Pancreas (tissue), 10 donors: ENCODE data around the gene MRPS25. TPM values are rescaled to one million over a fixed set of nuclear protein-coding genes. Genes with fewer than 3 reads are reported as not detected.

Experiments used
- ATAC-seq, 4 donors: fragments of 200-7000 bp; cut with Tn5 transposase; one replicate each; pipeline versions ENCODE4 v1.8.0 to v1.9.1; 2020; ENCODE audit warnings: mild to moderate bottlenecking in 4 of 4, moderate library complexity in 4 of 4
- DNase-seq, 6 donors: peaks; one replicate each; pipeline ENCODE4 v3.0.0-alpha.2; 2020
- FAIRE-seq: peaks from 2 replicates; lab custom pipeline; 2012; peaks lifted over from hg19 to GRCh38; lab: Jason Lieb, UNC
- H3K27ac ChIP-seq, 4 donors: fragments of 200-600 bp; sonication (generic); 1 replicate in 3 of 4; 2 replicates in 1 of 4; pipeline versions ENCODE4 v1.5.0 to v1.8.0; 2020
- H3K27me3 ChIP-seq, 4 donors: fragments of 200-600 bp; one replicate each; pipeline ENCODE4 v1.8.0; 2021
- H3K36me3 ChIP-seq, 3 donors: fragments of 200-600 bp; sonication (generic) in 1 of 3; one replicate each; pipeline versions ENCODE4 v1.5.0 to v1.8.0; 2020 to 2021
- H3K4me1 ChIP-seq, 3 donors: fragments of 200-600 bp; one replicate each; pipeline ENCODE4 v1.8.0; 2021
- H3K4me3 ChIP-seq, 4 donors: fragments of 200-600 bp; sonication (generic) in 2 of 4; one replicate each; pipeline versions ENCODE4 v1.5.0 to v1.8.0; 2020 to 2021
- H3K9me3 ChIP-seq, 4 donors: fragments of 200-600 bp; one replicate each; pipeline ENCODE4 v1.8.0; 2021
- WGBS, 2 donors: extraction: QIAGEN DNeasy Blood & Tissue Kit; methylation state at CpG; one replicate each; pipeline ENCODE4 v1.1.7; 2013; 5-methylcytosine and 5-hydroxymethylcytosine counted together
- intact Hi-C, 3 donors: fragments of 100-400 bp; cut with DNase I; formaldehyde crosslinking; loops; one replicate each; pipeline versions ENCODE4 v1.11.1 to v1.14.2; 2022
- polyA plus RNA-seq, 2 donors: library from polyadenylated mRNA; stranded (reverse); fragments of 200-250 nt; gene quantifications; one replicate each; pipeline ENCODE4 v1.2.3, GENCODE V29; 2013
- total RNA-seq, 6 donors: library from RNA; stranded (reverse); fragmentation: NEBNext Ultra II Directional in 4 of 6; extraction: Animal tissue kit (Norgen Biotek cat#: 25700) in 4 of 6; gene quantifications; one replicate each; pipeline versions ENCODE4 v1.2.1 to v1.2.4, GENCODE V29; 2021 to 2023
- TF ChIP-seq, protein P1 (sequence below), 4 donors: fragments of 200-600 bp; sonication (generic) in 3 of 4; IDR thresholded peaks; one replicate each; pipeline versions ENCODE4 v1.5.0 to v1.8.0; 2021; ENCODE audit warnings: antibody characterized with exemption in 4 of 4
- donor health status: healthy with polysubstance abuse.
- donor health status: DM: no; HTN: no; CAD: no; lungs with moderate emphysema.
- donor health status: DM: no; HTN: no; CAD: no.
- donor health status: control.
- donor health status: control.
- donor health status: Bipolar disorder and iron deficiency.
- donor health status: DM: yes; HTN: yes; CAD: no.
- donor health status: DM: no; HTN: no; CAD: no.
- donor health status: DM: no; HTN: no; CAD: no.
- donor health status: DM: yes; HTN: yes; CAD: no.

The MRPS25 gene
- total and polyA plus RNA-seq, 8 donors: 14.3 to 44.0 (median 19.7) TPM

DNA sequence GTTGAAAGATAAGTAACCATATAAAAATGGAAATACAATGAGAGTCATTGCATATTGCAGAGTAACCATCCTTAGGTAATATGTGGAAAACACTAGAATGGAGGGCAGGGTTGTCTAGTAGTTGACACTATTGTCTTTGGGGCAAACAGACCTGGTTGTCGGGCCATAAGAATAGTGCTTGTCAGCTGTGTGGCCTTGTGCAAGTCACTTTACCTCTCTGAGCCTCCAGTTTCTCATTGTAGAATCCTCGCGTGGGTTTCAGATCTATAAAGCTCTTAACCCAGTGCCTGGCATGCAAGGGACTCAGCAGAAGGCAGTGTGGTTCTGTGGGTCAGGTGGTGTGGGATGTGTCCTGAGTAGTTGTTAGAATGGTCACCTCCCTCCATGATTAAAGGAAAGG lies 32.0 kb downstream of the MRPS25 start:
- DNase-seq: no peak
- no peak for FAIRE-seq
- TF ChIP-seq, protein P1, sequence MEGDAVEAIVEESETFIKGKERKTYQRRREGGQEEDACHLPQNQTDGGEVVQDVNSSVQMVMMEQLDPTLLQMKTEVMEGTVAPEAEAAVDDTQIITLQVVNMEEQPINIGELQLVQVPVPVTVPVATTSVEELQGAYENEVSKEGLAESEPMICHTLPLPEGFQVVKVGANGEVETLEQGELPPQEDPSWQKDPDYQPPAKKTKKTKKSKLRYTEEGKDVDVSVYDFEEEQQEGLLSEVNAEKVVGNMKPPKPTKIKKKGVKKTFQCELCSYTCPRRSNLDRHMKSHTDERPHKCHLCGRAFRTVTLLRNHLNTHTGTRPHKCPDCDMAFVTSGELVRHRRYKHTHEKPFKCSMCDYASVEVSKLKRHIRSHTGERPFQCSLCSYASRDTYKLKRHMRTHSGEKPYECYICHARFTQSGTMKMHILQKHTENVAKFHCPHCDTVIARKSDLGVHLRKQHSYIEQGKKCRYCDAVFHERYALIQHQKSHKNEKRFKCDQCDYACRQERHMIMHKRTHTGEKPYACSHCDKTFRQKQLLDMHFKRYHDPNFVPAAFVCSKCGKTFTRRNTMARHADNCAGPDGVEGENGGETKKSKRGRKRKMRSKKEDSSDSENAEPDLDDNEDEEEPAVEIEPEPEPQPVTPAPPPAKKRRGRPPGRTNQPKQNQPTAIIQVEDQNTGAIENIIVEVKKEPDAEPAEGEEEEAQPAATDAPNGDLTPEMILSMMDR (IDR thresholded peaks at IDR 0.05): no peak
- H3K9me3 ChIP-seq: no peaks in the 10 kb centered on the region
- no peaks in the 10 kb centered on the region for H3K27me3 ChIP-seq
- H3K4me1 ChIP-seq: no peaks in the 10 kb centered on the region
- intact Hi-C loops: no loop called here
- WGBS, 2 donors: 95% methylated on average over 3 of the region's 3 CpGs
- no peak for ATAC-seq
- peaks cover 6 to 69% (median 25%) of the 10 kb centered on the region in 3 donors for H3K36me3 ChIP-seq
- no peak overlapping the region for H3K27ac ChIP-seq
- H3K4me3 ChIP-seq: no peak overlapping the region

DNA sequence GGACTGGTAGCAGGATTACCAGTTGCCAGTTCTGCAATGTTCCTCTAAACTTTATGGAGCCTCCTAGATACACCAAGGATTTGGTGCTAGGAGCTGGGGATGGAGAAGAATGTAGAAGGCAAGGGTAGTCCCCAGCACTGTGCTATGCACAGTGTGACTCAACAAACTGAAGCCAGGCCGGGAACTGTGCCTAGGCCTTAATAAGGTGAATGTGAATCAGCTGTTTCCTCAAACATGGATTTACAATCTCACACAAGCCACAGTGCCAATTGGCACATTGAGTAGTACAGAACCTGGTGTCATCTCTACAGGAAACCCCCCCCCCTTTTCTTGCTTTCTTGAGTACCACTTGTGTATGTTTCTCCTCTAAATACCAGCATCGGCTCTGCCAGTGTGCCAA lies 32.5 kb downstream of the MRPS25 start:
- TF ChIP-seq, protein P1 (IDR thresholded peaks at IDR 0.05): no peak
- no peak for DNase-seq
- no peaks in the 10 kb centered on the region for H3K27me3 ChIP-seq
- H3K4me3 ChIP-seq: no peak overlapping the region
- intact Hi-C loops: no loop called here
- ATAC-seq: no peak
- no peak overlapping the region for H3K27ac ChIP-seq
- FAIRE-seq: no peak
- no peaks in the 10 kb centered on the region for H3K4me1 ChIP-seq
- 84% methylated on average over 2 of the region's 2 CpGs for WGBS, 2 donors
- H3K36me3 ChIP-seq: peaks cover 6 to 65% (median 23%) of the 10 kb centered on the region in 3 donors
- H3K9me3 ChIP-seq: no peaks in the 10 kb centered on the region

DNA sequence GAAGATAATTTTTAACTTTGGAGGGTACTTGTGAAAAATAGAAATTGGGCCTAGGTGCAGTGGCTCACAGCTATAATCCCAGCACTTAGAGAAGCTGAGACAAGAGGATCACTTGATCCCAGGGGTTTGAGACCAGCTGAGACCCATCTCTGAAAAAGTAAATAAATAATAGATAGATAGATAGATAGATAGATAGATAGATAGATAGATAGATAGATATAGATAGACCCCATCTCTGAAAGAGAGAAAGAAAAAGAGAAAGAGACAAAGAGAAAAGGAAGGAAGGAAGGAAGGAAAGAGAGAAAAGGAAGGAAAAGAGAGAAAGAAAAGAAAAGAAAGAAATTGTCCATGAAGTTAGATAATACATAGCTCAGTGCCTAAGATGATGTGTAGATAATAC lies 35.5 kb downstream of the MRPS25 start:
- Histone ChIP-seq H3K4me1 (no peaks in the 10 kb centered on the region), H3K4me3 (no peak overlapping the region), H3K27me3 (no peaks in the 10 kb centered on the region), H3K36me3 (peaks cover 8 to 69% (median 22%) of the 10 kb centered on the region in 3 donors), H3K27ac (no peak overlapping the region), H3K9me3 (no peaks in the 10 kb centered on the region)
- intact Hi-C loops: no loop called here
- no peak for DNase-seq
- no peak for FAIRE-seq
- TF ChIP-seq, protein P1 (IDR thresholded peaks at IDR 0.05): no peak
- ATAC-seq: no peak

DNA sequence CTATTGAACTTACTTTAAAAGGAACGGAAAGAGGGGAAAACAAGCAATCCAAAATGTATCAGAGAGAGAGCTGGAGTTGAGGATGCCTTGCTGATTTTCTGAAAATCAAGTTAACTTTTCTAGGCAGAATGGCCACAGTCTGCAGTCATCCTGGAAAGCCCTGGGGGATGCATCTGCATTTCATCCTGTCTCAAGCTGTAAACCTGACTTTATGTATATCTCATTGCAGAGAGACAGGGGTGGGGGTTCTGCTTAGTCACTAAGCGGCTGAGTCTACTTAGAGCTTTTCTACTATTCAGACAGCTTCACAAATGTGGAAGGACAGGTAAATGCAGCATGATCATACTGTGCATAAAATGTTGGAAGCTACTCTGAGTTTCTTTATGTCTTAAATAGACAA lies 41.4 kb downstream of the MRPS25 start:
- no peaks in the 10 kb centered on the region for H3K27me3 ChIP-seq
- 94 to 95% methylated on average over 2 of the region's 2 CpGs for WGBS, 2 donors
- no peak overlapping the region for H3K27ac ChIP-seq
- no peaks in the 10 kb centered on the region for H3K9me3 ChIP-seq
- ATAC-seq: no peak
- peaks cover 5 to 65% (median 8%) of the 10 kb centered on the region in 3 donors for H3K36me3 ChIP-seq
- H3K4me1 ChIP-seq: no peaks in the 10 kb centered on the region
- intact Hi-C loops: no loop called here
- FAIRE-seq: no peak
- no peak for DNase-seq
- TF ChIP-seq, protein P1 (IDR thresholded peaks at IDR 0.05): no peak
- H3K4me3 ChIP-seq: no peak overlapping the region

DNA sequence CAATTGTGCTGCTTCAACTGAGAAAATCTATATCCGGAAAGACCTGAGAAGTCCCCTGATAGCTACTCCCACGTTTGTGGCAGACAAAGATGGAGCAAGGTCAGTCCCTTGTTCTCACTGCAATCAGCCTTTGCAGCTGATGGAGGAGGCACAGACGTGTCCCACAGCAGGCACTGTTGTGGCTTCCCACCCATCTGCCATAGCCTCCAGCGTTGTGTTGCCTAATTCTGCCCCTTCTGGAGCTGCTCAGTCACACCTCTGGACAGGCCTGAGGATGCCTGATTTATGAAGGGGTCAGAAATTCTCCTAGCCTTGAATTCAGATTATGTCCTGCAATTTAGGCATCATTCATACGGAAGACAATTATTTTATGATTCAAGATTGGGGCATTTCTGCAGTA lies 41.9 kb downstream of the MRPS25 start:
- no peak for ATAC-seq
- H3K27ac ChIP-seq: no peak overlapping the region
- no peaks in the 10 kb centered on the region for H3K27me3 ChIP-seq
- no peak for FAIRE-seq
- no peaks in the 10 kb centered on the region for H3K4me1 ChIP-seq
- intact Hi-C loops: no loop called here
- peaks cover 5 to 61% (median 8%) of the 10 kb centered on the region in 3 donors for H3K36me3 ChIP-seq
- TF ChIP-seq, protein P1 (IDR thresholded peaks at IDR 0.05): no peak
- H3K9me3 ChIP-seq: no peaks in the 10 kb centered on the region
- DNase-seq: no peak
- no peak overlapping the region for H3K4me3 ChIP-seq
- 68 to 77% methylated on average over 5 of the region's 5 CpGs for WGBS, 2 donors
